Stimulated activated memory B cell treated with anti-CD40 and anti-IgM and Interleukin-4, amounts not matched to agents 10 μg/mL and 1 μg/mL and 100 μg/mL, for 72 hours (primary cell): ENCODE data around the gene MTR.

Experiments used
- ATAC-seq: fragments of 150-1000 bp; cut with Tn5 transposase; 2 replicates; pipeline ENCODE4 v1.10.0; 2021
- H3K27ac Mint-ChIP-seq: one replicate; pipeline ENCODE4 v1.8.0; 2022; ENCODE audit warnings: mild to moderate bottlenecking, mixed read lengths
- H3K27me3 Mint-ChIP-seq: one replicate; pipeline ENCODE4 v1.8.0; 2022; ENCODE audit warnings: mixed read lengths
- H3K36me3 Mint-ChIP-seq: one replicate; pipeline ENCODE4 v1.8.0; 2022; ENCODE audit warnings: mixed read lengths
- H3K4me1 Mint-ChIP-seq: one replicate; pipeline ENCODE4 v1.8.0; 2022; ENCODE audit warnings: mixed read lengths
- H3K4me3 Mint-ChIP-seq: one replicate; pipeline ENCODE4 v1.8.0; 2022; ENCODE audit warnings: mild to moderate bottlenecking, moderate library complexity, mixed read lengths
- H3K9me3 Mint-ChIP-seq: one replicate; pipeline ENCODE4 v1.8.0; 2022; ENCODE audit warnings: mixed read lengths

The MTR gene

GRCh38 chr1:236795035-236795756, at the start of gene MTR:
Gene MTR, plus strand, starts transcription at chr1:236795292. Its CDS starts 412 bp downstream, at chr1:236795704.
- Mint-ChIP-seq H3K4me1 (peaks cover 33% of the 10 kb centered on the region), H3K4me3 (peak within 1 kb of the TSS; percentile 93), H3K36me3 (no peaks in the 10 kb centered on the region), H3K27ac (peak within 1 kb of the TSS; percentile 99), H3K27me3 (no peaks in the 10 kb centered on the region), H3K9me3 (no peaks in the 10 kb centered on the region)
- peak; percentile 98 for ATAC-seq

- Mint-ChIP-seq H3K27me3 (peaks cover 21% of the 10 kb centered on the region), H3K4me3 (no peak overlapping the region), H3K36me3 (no peaks in the 10 kb centered on the region), H3K4me1 (no peaks in the 10 kb centered on the region), H3K27ac (no peak overlapping the region), H3K9me3 (no peaks in the 10 kb centered on the region)
- no peak for ATAC-seq
Measured at GRCh38 chr1:236746785-236747184, 48.3 kb upstream of the MTR start.

- no peak for ATAC-seq
- H3K36me3 Mint-ChIP-seq: no peaks in the 10 kb centered on the region
- no peak overlapping the region for H3K4me3 Mint-ChIP-seq
- H3K27ac Mint-ChIP-seq: no peak overlapping the region
- peaks cover 21% of the 10 kb centered on the region for H3K27me3 Mint-ChIP-seq
- H3K9me3 Mint-ChIP-seq: no peaks in the 10 kb centered on the region
- H3K4me1 Mint-ChIP-seq: no peaks in the 10 kb centered on the region
Measured at GRCh38 chr1:236747311-236747985, 47.6 kb upstream of the MTR start.

GRCh38 chr1:236748268-236748870, 46.7 kb upstream of the MTR start:
- no peak for ATAC-seq

GRCh38 chr1:236750928-236751327, 44.2 kb upstream of the MTR start:
- Mint-ChIP-seq H3K27ac (no peak overlapping the region), H3K27me3 (peaks cover 30% of the 10 kb centered on the region), H3K4me3 (no peak overlapping the region), H3K4me1 (no peaks in the 10 kb centered on the region), H3K36me3 (no peaks in the 10 kb centered on the region), H3K9me3 (no peaks in the 10 kb centered on the region)
- ATAC-seq: no peak

More at GRCh38 chr1:236748268-236748870, 46.7 kb upstream of the MTR start:
- H3K4me3 Mint-ChIP-seq: no peak overlapping the region
- no peaks in the 10 kb centered on the region for H3K4me1 Mint-ChIP-seq
- no peak overlapping the region for H3K27ac Mint-ChIP-seq
- peaks cover 21% of the 10 kb centered on the region for H3K27me3 Mint-ChIP-seq
- no peaks in the 10 kb centered on the region for H3K36me3 Mint-ChIP-seq
- no peaks in the 10 kb centered on the region for H3K9me3 Mint-ChIP-seq

GRCh38 chr1:236751385-236751784, 43.7 kb upstream of the MTR start:
- Mint-ChIP-seq H3K27me3 (peaks cover 30% of the 10 kb centered on the region), H3K4me3 (no peak overlapping the region), H3K36me3 (no peaks in the 10 kb centered on the region), H3K4me1 (no peaks in the 10 kb centered on the region), H3K9me3 (no peaks in the 10 kb centered on the region), H3K27ac (no peak overlapping the region)
- no peak for ATAC-seq

- Mint-ChIP-seq H3K36me3 (no peaks in the 10 kb centered on the region), H3K4me3 (no peak overlapping the region), H3K4me1 (no peaks in the 10 kb centered on the region), H3K9me3 (no peaks in the 10 kb centered on the region), H3K27me3 (peaks cover 30% of the 10 kb centered on the region), H3K27ac (no peak overlapping the region)
- no peak for ATAC-seq
Measured at GRCh38 chr1:236751935-236752334, 43.2 kb upstream of the MTR start.

- peaks cover 22% of the 10 kb centered on the region for H3K27me3 Mint-ChIP-seq
- no peaks in the 10 kb centered on the region for H3K9me3 Mint-ChIP-seq
- no peak overlapping the region for H3K27ac Mint-ChIP-seq
- no peaks in the 10 kb centered on the region for H3K4me1 Mint-ChIP-seq
- H3K4me3 Mint-ChIP-seq: no peak overlapping the region
- H3K36me3 Mint-ChIP-seq: no peaks in the 10 kb centered on the region
- ATAC-seq: no peak
Measured at GRCh38 chr1:236753516-236753915, 41.6 kb upstream of the MTR start.

GRCh38 chr1:236753964-236754363, 41.1 kb upstream of the MTR start:
- H3K4me3 Mint-ChIP-seq: no peak overlapping the region
- no peaks in the 10 kb centered on the region for H3K36me3 Mint-ChIP-seq

GRCh38 chr1:236754525-236755210, 40.4 kb upstream of the MTR start:
- H3K4me1 Mint-ChIP-seq: peaks cover 6% of the 10 kb centered on the region
- peaks cover 22% of the 10 kb centered on the region for H3K27me3 Mint-ChIP-seq
- no peak overlapping the region for H3K27ac Mint-ChIP-seq
- H3K9me3 Mint-ChIP-seq: no peaks in the 10 kb centered on the region
- H3K36me3 Mint-ChIP-seq: no peaks in the 10 kb centered on the region
- no peak overlapping the region for H3K4me3 Mint-ChIP-seq
- ATAC-seq: no peak

More at GRCh38 chr1:236753964-236754363, 41.1 kb upstream of the MTR start:
- H3K9me3 Mint-ChIP-seq: no peaks in the 10 kb centered on the region
- no peaks in the 10 kb centered on the region for H3K4me1 Mint-ChIP-seq
- no peak overlapping the region for H3K27ac Mint-ChIP-seq
- H3K27me3 Mint-ChIP-seq: peaks cover 22% of the 10 kb centered on the region
- ATAC-seq: no peak

- no peak for ATAC-seq
- Mint-ChIP-seq H3K9me3 (no peaks in the 10 kb centered on the region), H3K27me3 (peaks cover 14% of the 10 kb centered on the region), H3K36me3 (no peaks in the 10 kb centered on the region), H3K4me3 (no peak overlapping the region), H3K27ac (no peak overlapping the region), H3K4me1 (peaks cover 6% of the 10 kb centered on the region)
Measured at GRCh38 chr1:236757640-236758039, 37.5 kb upstream of the MTR start.

GRCh38 chr1:236759252-236759859, 35.7 kb upstream of the MTR start:
- Mint-ChIP-seq H3K27me3 (peaks cover 23% of the 10 kb centered on the region), H3K4me3 (peak overlapping the region; percentile 43), H3K36me3 (no peaks in the 10 kb centered on the region), H3K27ac (no peak overlapping the region), H3K4me1 (peaks cover 6% of the 10 kb centered on the region), H3K9me3 (no peaks in the 10 kb centered on the region)
- no peak for ATAC-seq

- peaks cover 6% of the 10 kb centered on the region for H3K4me1 Mint-ChIP-seq
Measured at GRCh38 chr1:236760480-236760879, 34.6 kb upstream of the MTR start.

GRCh38 chr1:236760986-236761385, 34.1 kb upstream of the MTR start:
- peaks cover 6% of the 10 kb centered on the region for H3K4me1 Mint-ChIP-seq
- H3K9me3 Mint-ChIP-seq: no peaks in the 10 kb centered on the region
- H3K27me3 Mint-ChIP-seq: peaks cover 30% of the 10 kb centered on the region
- H3K4me3 Mint-ChIP-seq: no peak overlapping the region
- H3K36me3 Mint-ChIP-seq: no peaks in the 10 kb centered on the region
- ATAC-seq: no peak
- H3K27ac Mint-ChIP-seq: no peak overlapping the region

More at GRCh38 chr1:236760480-236760879, 34.6 kb upstream of the MTR start:
- ATAC-seq: no peak
- Mint-ChIP-seq H3K9me3 (no peaks in the 10 kb centered on the region), H3K4me3 (no peak overlapping the region), H3K27me3 (peaks cover 25% of the 10 kb centered on the region), H3K27ac (no peak overlapping the region), H3K36me3 (no peaks in the 10 kb centered on the region)
